Activated effector memory CD4-positive, alpha-beta T cell treated with anti-CD3 and anti-CD28 coated beads, Interleukin-2, amount 50 U/mL, for 16 hours (primary cell): ENCODE results near the gene RBM15.

Source experiments
- DNase-seq: peaks from one replicate; pipeline ENCODE4 v3.0.0-alpha.2; 2020

RBM15 gene

GRCh38 chr1:110338886-110339406, at the start of gene RBM15:
RBM15 (plus strand) TSS chr1:110339377; CDS start chr1:110339406, 29 bp downstream.
- DNase-seq: peak; percentile 98

GRCh38 chr1:110291241-110292030, 47.7 kb upstream of the RBM15 start:
- DNase-seq: no peak

- DNase-seq: no peak
These were observed 47.0 kb upstream of the RBM15 start for GRCh38 chr1:110292031-110292741.

GRCh38 chr1:110293601-110294104, 45.5 kb upstream of the RBM15 start:
- no peak for DNase-seq

- no peak for DNase-seq
These were observed 44.9 kb upstream of the RBM15 start for GRCh38 chr1:110294308-110294707.

- no peak for DNase-seq
These were observed 40.2 kb upstream of the RBM15 start for GRCh38 chr1:110298991-110299390.

GRCh38 chr1:110300412-110301085, 38.6 kb upstream of the RBM15 start:
- DNase-seq: no peak

GRCh38 chr1:110302836-110303235, 36.3 kb upstream of the RBM15 start:
- no peak for DNase-seq

- no peak for DNase-seq
These were observed 33.2 kb upstream of the RBM15 start for GRCh38 chr1:110305900-110306420.

GRCh38 chr1:110307239-110307974, 31.8 kb upstream of the RBM15 start:
- no peak for DNase-seq

- DNase-seq: no peak
These were observed 30.9 kb upstream of the RBM15 start for GRCh38 chr1:110308247-110308646.

- DNase-seq: no peak
These were observed 30.0 kb upstream of the RBM15 start for GRCh38 chr1:110309139-110309538.

GRCh38 chr1:110309767-110310166, 29.4 kb upstream of the RBM15 start:
- no peak for DNase-seq

GRCh38 chr1:110310300-110310699, 28.9 kb upstream of the RBM15 start:
- DNase-seq: no peak

- DNase-seq: peak; percentile 89
These were observed 26.7 kb upstream of the RBM15 start for GRCh38 chr1:110312188-110313121.

GRCh38 chr1:110316735-110317134, 22.4 kb upstream of the RBM15 start:
- no peak for DNase-seq

- no peak for DNase-seq
These were observed 21.1 kb upstream of the RBM15 start for GRCh38 chr1:110318046-110318445.

- DNase-seq: no peak
These were observed 19.6 kb upstream of the RBM15 start for GRCh38 chr1:110319332-110320167.

GRCh38 chr1:110320168-110320518, 19.0 kb upstream of the RBM15 start:
- no peak for DNase-seq

GRCh38 chr1:110321045-110321444, 18.1 kb upstream of the RBM15 start:
- no peak for DNase-seq
